Testis (tissue), 2 donors: ENCODE data around the gene TNFRSF1A.

Experiments used
- CTCF ChIP-seq, 3 experiments: fragments of 450-650 bp in 2 of 3; fragments of 200-600 bp in 1 of 3; sonication (generic) in 1 of 3; IDR thresholded peaks; one replicate each; pipeline ENCODE4 v1.5.1; 2016 to 2019; ENCODE audit warnings: antibody characterized with exemption in 3 of 3, mild to moderate bottlenecking in 2 of 3, moderate library complexity in 1 of 3
- POLR2A ChIP-seq: fragments of 450-650 bp; IDR thresholded peaks from one replicate; pipeline ENCODE4 v1.6.1; 2017; ENCODE audit warnings: antibody characterized with exemption, mild to moderate bottlenecking, moderate library complexity

GRCh38 chr12:6355491-6356373 lies 13.9 kb upstream of the TNFRSF1A start:
- TF ChIP-seq CTCF (IDR thresholded peaks at IDR 0.05) (no peak), POLR2A (no peak)
